GM13977 (cell line): ENCODE results near the gene CHST12.

Experiments used
- DNase-seq: peaks from one replicate; pipeline ENCODE4 v3.0.0; 2012; ENCODE audit warnings: low spot score
- in situ Hi-C: fragments of 300-500 bp; cut with MboI; formaldehyde crosslinking; loops from one replicate; pipeline ENCODE4 v1.12.0; 2022; ENCODE audit warnings: low sequenced_read_pairs, low pct_unique_long_range_greater_than_20kb, mixed read lengths, inconsistent platforms; ENCODE audit not compliant: unreplicated experiment
- TF ChIP-seq, protein P1 (sequence below): IDR thresholded peaks from 2 replicates; pipeline ENCODE4 v1.5.1; 2012; ENCODE audit warnings: mild to moderate bottlenecking, control low read depth; ENCODE audit not compliant: insufficient read depth; ENCODE audit errors: extremely low read depth, missing control alignments

Gene CHST12

DNA sequence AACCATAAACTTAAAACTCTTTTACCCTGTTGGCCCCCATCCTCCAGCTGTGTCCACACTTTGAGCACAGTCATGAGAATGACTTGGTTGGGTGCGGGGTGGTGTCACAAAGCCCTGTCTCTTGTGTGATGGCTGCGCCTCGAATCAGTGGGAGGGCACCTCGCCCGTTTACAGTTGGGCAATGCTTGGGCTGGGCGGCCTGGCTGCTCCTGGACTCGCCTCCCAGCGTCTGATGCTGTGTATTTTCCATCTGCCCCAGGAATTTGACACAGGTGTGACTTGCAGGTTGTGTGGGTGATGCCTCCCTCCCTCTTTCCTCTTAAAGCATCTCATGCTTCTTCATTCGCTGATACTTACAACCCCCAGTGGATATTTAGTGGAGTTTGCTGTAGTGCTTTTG is 33.7 kb downstream of the CHST12 start:
- in situ Hi-C loops = no loop called here
- TF ChIP-seq, protein P1, sequence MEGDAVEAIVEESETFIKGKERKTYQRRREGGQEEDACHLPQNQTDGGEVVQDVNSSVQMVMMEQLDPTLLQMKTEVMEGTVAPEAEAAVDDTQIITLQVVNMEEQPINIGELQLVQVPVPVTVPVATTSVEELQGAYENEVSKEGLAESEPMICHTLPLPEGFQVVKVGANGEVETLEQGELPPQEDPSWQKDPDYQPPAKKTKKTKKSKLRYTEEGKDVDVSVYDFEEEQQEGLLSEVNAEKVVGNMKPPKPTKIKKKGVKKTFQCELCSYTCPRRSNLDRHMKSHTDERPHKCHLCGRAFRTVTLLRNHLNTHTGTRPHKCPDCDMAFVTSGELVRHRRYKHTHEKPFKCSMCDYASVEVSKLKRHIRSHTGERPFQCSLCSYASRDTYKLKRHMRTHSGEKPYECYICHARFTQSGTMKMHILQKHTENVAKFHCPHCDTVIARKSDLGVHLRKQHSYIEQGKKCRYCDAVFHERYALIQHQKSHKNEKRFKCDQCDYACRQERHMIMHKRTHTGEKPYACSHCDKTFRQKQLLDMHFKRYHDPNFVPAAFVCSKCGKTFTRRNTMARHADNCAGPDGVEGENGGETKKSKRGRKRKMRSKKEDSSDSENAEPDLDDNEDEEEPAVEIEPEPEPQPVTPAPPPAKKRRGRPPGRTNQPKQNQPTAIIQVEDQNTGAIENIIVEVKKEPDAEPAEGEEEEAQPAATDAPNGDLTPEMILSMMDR = no peak
- no peak for DNase-seq

DNA sequence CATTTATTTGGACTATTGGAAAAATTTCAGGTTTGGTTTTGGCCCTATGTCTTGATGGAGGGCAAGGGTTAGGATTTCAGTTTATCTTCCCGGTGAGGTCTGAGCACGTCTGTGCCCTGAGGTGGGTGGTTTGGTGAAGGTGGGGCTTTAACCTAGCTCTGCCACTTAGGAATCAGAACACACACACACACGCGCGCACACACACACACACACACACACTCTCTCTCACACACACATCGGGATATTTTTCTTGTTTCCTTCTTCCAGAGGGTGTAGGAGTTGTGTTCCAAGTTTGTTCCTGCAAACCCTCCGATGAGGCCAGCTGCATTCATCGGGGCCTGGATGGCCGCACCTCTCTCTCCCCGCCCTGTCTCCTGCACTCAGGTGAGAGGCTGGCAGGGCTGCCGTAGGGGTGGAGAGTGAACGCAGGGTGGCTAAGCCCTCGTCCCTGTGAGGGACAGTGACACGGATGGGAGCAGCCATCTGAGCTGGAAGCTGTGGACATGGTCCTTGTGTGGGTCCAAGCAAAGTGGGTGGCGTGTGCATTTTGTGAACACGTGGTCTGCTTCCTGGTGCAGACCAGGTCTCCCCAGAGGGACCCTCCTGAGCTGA is 34.2 kb downstream of the CHST12 start:
- TF ChIP-seq, protein P1 = no peak
- in situ Hi-C loops = no loop called here
- no peak for DNase-seq

DNA sequence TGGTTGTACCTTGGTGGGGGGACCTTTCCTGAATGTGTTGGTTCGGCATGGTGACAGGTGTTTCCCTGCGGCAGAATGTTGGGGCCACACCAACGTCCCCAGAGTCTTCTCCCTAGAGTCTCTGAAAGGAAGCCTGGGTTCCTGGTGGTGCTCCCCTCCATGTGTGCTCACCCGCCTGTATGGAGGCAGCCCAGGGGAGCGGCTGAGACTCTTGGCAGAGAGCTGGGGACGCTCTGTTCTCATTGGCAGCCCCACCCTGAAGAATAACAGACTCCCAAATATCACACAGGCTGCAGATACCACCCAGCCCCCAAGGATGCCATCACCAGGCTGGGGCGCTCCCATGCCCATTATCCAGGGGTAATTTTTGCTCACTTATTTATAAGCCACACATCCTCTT is 34.8 kb downstream of the CHST12 start:
- in situ Hi-C loops = no loop called here
- TF ChIP-seq, protein P1 = no peak
- DNase-seq = no peak

DNA sequence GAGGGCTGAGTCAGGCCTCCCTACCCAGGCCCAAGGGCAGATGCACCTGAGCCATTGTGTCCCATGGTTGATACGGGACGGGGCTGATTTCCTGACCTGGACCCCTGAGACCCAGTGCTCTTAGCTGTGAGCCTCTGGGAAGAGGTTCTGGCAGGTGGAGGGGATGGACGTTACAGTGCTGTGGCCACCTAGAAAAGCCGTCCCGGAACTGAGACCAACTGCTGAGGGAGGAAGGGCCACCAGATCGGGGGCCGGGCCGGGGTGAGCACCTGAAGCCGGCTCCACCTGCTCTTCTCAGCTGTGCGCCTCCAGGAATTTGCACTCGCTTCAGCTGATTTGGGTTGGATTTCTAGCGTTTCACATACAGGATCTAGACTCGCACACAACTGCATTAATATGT is 35.4 kb downstream of the CHST12 start:
- TF ChIP-seq, protein P1 = no peak
- in situ Hi-C loops = no loop called here
- DNase-seq = no peak

DNA sequence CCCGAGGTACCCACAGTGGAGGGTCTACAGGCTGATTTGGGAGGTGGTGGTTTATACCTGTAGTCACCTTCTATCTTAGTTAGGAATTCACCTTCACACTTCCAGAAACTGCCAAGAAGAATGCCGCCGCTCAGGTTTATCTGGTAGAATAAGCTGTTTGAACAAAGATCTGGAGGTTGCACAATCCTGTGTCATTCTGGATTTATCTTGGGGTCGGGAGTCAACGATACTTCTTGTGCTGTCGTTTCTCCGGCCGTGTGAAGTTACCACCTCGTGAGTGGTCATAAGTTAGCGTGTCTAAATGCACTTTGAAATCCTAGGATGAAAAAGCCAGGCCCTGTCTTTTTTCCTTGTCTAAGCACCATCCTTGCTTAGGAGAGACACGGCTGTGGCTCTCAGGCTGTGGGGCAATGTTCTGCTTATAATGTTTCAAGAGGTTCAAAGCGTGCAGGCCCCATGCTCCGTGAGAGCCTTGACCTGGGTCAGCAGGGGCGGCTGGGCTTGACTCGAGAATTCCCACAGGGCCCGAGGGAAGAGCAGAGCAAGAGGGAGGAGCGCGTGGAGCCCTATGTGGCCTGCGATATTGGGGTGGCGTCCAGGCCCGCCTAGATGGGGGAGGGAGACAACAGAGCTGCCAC is 37.3 kb downstream of the CHST12 start:
- no peak for DNase-seq
- in situ Hi-C loops = no loop called here
- TF ChIP-seq, protein P1 = no peak

DNA sequence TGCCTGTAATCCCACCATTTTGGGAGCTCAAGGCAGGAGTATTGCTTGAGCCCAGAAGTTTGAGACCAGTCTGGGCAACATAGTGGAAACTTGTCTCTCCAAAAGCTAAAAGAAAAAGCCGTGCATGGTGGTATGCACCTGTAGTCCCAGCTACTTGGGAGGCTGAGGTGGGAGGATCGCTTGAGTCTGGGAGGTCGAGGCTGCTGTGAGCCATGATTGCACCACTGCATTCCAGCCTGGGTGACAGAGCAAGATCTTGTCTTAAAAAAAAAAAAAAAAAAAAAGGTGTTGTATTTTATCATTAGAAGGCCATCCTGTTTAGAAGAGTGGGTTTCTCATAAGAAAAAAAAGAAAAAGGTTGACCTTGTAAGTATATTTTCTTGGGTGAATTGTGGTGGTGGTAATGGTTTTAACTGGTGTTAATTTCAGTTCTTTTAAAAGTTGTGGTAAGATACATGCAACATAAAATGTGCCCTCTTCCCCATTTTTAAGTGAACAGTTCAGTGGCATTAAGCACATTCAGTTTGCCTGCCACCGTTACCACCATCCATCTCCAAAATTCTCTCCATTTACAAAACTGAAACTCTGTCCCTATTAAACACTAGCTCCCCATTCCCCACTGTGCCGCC is 38.1 kb downstream of the CHST12 start:
- no peak for DNase-seq
- in situ Hi-C loops = no loop called here
- TF ChIP-seq, protein P1 = no peak
